HG03439 (cell line): ENCODE data around the gene FIZ1.

Experiments used
- ATAC-seq: cut with Tn5 transposase; IDR thresholded peaks from one replicate; pipeline ENCODE4 v1.9.1; 2021; ENCODE audit warnings: mild to moderate bottlenecking, moderate library complexity; ENCODE audit not compliant: unreplicated experiment

Gene FIZ1

DNA sequence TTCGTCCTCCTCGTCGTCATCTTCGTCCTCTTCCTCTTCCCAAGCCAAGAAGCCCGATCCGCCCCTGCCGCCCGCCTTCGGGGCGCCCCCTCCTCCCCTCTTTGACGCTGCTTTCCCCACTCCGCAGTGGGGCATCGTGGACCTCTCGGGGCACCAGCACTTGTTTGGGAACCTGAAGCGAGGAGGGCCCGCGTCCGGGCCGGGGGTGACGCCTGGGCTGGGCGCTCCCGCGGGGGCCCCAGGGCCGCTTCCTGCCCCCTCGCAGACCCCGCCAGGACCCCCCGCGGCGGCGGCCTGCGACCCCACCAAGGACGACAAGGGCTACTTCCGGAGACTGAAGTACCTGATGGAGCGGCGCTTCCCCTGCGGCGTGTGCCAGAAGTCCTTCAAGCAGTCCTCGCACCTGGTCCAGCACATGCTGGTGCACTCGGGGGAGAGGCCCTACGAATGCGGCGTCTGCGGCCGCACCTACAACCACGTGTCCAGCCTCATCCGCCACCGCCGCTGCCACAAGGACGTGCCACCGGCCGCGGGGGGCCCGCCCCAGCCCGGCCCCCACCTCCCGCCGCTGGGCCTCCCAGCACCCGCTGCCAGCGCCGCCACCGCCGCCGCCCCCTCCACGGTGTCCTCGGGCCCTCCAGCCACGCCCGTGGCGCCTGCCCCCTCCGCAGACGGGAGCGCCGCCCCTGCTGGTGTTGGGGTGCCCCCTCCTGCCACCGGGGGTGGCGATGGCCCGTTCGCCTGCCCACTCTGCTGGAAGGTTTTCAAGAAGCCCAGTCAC lies 14.8 kb upstream of the FIZ1 start:
- no peak for ATAC-seq

DNA sequence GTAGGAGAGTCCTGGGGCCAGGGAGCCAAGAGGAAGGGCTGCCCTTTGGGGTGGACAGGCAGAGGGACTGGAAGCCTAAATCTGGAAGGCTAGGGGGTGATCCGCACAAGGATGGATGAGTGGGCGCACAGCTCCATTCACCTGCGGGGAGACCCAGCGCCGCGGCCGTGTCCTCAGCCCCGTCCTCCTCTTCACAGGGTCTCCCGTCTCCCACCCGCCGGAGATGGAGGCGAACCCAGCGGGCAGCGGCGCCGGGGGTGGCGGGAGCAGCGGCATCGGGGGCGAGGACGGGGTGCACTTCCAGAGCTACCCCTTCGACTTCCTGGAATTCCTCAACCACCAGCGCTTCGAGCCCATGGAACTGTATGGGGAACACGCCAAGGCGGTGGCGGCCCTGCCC lies 14.1 kb upstream of the FIZ1 start:
- no peak for ATAC-seq

- no peak for ATAC-seq
Observed at GRCh38 chr19:55611983-55612645, 12.8 kb upstream of the FIZ1 start.

GRCh38 chr19:55611300-55611982 lies 12.1 kb upstream of the FIZ1 start:
- no peak for ATAC-seq

DNA sequence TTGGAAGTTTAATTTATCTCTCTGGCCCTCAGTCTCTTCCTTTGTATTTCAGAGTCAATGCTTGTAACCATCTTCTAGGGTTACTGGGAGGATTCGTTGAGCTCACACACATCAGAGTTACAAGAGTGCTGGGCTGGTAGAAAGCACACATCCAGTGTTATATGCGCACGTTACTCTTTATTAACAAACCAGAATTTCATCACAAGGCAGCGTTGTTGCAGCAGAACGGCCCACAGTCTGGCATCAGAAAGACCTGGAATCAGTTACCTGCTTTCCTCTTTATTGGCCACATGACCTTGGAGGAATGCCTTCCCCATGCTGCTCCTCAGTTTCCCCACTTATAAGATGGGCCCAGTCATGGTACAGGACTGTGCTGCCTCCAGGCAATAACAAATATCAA lies 10.0 kb upstream of the FIZ1 start:
- ATAC-seq = no peak

DNA sequence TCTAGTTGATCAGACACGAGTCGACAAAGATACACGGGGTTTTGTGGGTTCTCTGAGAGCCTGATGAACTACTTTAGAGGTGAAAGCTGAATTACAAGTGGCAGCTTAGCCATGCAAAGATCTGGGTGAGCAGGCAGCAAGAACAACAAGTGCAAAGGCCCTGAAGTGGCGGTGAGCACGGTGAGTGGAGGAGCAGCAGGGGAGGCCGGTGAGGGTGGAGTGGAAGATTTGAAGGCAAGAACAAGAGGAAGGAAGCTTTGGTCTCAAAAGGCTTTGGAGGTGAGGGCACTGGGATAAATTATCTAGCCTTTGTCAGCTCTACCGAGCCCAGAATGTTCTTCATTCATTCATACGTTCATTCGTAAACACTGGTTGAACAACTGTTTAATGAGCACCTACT lies 7.5 kb upstream of the FIZ1 start:
- no peak for ATAC-seq

DNA sequence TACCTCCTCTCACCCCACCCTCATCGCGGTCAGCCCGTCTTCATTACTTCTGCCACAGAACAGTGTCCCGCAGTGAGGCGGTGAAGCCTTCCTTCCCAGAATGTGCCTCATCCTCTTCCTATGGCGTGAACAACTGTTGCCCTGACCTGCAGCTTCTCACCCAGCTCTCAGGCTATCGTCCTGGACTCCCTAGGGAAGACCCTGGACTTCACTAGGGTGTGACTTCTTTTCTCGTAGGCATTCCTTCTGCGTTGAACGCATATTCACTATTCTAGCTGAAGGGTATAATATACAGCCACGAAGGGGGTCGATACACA lies 7.1 kb upstream of the FIZ1 start:
- no peak for ATAC-seq

DNA sequence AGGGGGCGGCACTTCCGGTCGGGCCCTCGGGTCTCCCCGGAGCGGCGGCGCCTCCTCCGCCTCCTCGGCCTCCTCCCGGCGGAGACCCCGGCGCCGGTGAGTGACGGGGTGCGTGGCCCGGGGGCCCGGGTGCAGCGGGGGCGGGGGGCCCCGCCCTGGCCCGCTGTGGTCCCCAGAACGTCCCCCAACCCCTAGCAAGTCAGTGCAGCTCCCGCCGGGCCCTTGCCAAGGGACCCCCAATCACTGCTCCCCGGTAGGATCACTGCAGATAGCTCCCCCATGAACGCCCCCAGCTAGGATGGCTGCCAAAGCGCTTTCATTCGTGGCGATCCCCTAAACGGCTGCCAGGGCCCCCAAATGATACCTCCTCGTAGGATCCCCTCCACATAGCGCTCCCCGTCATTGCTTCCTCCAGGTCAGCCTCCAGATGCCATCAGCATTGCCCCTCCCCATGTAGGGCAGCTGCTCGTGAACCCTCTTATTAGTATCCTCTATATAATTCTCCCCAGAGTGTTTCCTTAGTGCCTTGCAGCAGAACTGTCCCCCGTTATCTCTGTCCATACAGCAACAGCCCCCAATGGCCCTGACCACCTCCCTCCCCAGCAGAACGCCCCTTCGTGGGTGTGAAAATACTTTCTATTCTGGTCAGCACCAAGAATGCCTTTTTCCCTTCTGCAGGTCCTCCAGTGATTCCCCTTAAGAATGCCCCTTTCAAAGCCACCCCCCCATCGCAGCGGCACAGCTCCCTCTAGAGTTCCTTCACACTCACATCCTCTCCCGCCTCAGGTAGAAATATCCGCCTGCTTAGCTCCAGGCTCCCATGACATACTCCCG lies 6.5 kb upstream of the FIZ1 start, which contains the start of gene ZNF865:
Gene ZNF865, plus strand, starts transcription at position 11 of the 834 bp plus-strand sequence. CDS start 7,972 bp downstream, outside the sequence.
- ATAC-seq = peak; percentile 30

DNA sequence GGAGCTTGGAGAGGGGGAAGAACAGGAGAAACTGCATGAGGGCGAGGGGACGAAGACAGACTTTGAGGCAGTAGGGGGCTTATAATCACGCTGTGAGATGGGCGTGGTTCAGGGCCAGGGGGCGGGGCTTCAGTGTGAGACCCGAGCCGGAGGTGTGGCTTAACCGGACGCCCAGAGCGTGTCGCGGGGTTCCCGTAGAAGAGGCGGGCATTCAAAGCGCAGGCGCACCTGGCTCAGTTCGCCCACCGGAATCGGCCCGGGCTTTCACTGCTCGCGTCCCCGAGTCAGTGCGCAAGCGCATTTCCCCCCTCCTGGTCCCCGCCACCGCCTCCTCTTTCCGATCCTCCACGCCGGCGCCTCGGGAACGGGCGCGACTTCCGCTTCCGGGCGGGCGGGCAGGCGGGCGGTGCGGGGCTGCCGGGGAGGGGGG lies 5.9 kb upstream of the FIZ1 start:
- ATAC-seq = peak; percentile 72

DNA sequence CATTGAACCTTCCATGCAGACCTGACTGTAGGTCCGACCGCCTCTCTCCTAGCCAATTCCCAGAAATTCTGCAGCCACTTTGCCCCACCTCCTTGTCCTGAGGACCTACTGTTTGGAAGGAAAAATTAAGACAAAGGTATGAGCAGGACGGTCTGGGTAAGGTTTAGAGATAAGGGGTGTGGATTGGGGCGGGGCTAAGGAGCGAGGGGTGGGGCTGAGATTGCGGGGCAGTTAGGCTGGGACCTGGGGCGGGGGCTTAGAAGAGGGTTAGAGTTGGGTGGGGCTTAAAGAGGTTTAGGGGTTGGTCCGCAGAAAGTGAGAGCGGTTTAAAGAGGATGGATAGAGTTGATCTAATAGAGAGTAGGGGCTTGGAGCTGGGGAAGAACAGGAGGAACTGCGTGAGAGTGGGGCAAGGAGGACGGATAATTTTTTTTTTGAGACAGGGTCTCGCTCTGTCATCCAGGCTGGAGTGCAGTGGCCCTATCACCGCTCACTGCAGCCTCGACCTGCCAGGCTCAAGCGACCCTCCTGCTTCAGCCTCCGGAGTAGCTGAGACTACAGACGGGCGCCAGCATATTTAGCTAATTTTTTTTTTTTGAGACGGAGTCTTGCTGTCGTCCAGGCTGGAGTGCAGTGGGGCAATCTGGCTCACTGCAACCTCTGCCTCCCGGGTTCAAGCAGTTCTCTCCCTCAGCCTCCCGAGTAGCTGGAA lies 4.4 kb upstream of the FIZ1 start:
- no peak for ATAC-seq

GRCh38 chr19:55603115-55603514 lies 3.8 kb upstream of the FIZ1 start:
- ATAC-seq = no peak

GRCh38 chr19:55602104-55603001 lies 3.0 kb upstream of the FIZ1 start:
- no peak for ATAC-seq

DNA sequence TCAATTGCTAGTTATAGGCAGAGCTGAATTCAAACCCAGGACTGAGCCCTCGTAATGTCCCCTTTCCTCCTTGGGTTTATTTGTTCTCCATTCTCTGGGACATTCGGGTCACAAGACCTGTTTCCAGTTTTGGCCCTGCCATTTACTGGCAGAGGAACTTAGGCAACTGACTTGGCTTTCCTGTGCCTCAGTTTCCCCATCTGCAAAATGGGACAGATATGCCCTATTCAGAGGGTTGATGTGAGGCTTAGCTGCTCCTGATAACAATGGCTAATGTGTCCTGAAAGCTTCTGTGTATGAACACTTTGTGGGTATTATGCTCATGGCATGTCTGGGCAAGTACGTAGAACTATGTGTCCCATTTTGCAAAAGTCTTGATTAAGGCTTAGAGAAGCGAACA lies 1.8 kb upstream of the FIZ1 start:
- ATAC-seq = no peak

GRCh38 chr19:55600662-55601028 lies 1.3 kb upstream of the FIZ1 start:
- no peak for ATAC-seq

DNA sequence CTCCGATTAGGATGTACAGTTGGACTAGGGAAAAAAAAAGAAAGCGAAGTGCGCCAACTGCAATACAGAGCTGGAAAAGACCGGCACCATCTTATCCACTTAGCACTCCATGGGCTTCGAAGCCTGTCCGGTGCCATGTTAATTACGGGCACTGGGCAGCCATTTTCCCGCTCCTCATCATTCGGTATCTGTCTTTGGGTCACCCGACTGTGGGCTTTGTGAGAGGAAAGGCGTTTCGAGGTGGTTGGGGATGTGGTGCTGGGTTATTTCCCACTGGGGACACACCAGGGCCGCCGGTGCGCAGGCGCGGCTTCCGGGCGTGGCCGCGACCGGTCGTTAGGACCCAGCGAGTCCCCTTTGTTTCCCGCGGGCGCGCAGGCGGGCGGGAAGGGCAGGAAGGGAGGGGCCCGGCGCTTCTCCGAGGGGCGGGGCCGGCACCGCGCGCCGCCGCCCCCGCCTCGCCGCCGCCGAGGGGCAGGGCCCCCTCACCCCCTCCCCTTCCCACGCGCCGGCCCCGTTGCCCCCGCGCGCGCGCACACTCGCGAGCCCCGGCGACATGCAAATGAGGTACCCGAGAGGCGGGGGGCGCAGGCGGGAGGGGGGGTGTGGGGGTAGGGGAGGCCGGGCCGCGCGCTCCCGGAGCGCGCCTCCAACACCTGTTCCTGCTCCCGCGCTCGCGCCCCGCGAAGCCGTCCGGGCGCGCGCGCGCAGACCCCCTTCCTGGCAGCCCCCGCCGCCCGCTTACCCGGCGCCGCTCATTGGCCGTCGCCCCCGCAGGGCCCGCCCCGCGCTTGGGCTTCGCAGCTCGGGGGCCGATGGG lies 735 bp upstream of the FIZ1 start, which contains the start of gene ZNF524:
Gene ZNF524, plus strand, starts transcription at position 447 of the 820 bp plus-strand sequence. CDS start 1,825 bp downstream, outside the sequence.
- peak; percentile 38 for ATAC-seq

- peak; percentile 61 for ATAC-seq
Observed at GRCh38 chr19:55598719-55599467, 424 bp downstream of the FIZ1 start.

DNA sequence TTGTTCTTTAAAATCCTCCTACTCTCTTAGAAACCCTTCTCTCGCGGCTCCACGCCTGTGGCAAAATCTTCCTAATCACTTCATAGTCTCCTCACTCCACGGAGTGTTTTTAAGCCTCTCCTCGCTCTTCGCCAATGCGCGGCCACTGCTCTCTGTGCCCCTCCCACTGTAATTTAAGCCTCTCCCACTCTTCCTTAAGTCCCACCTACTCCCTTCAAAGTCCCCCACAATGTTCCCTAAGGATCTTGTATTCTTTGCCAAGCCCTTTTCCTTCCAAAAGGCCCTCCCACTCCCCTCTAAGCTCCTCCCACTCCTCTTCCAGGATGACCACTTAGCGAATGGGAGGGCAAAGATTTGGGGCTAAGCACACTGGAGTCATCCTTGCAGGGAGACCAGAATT lies 1.3 kb downstream of the FIZ1 start:
- no peak for ATAC-seq

GRCh38 chr19:55597501-55597921 lies 1.8 kb downstream of the FIZ1 start:
- no peak for ATAC-seq
